Naive thymus-derived CD4-positive, alpha-beta T cell (primary cell): ENCODE measurements around the gene APLP2. TPM values are rescaled to one million over a fixed set of nuclear protein-coding genes. Genes with fewer than 3 reads are reported as not detected.
A peak's percentile ranks its signal among the peaks of the same experiment; 100 is the strongest.
"Not testable (repeated sequence)": the region's sequence is repeated elsewhere in the genome, so short reads cannot be mapped to it uniquely, and the experiment has no call there.

ENCODE experiments used
- ATAC-seq: fragments of 150-1000 bp; cut with Tn5 transposase; 2 replicates; pipeline ENCODE4 v1.10.0; 2021; ENCODE audit warnings: mild to moderate bottlenecking, moderate library complexity
- CTCF ChIA-PET: fragments of 350-600 bp; sonication (Branson Sonifier 250); formaldehyde crosslinking; loops from one replicate; lab custom pipeline; 2021; ENCODE audit warnings: antibody characterized with exemption; lab: Charles Lee
- POLR2A ChIA-PET: fragments of 350-600 bp; sonication (Branson Sonifier 250); formaldehyde crosslinking; loops from one replicate; lab custom pipeline; 2021; ENCODE audit warnings: antibody characterized with exemption, inconsistent platforms; lab: Charles Lee
- DNase-seq, 9 donors: peaks; one replicate each; pipeline versions ENCODE4 v3.0.0 to v3.0.0-alpha.2; 2020 to 2022; ENCODE audit warnings: mixed read lengths in 1 of 9
- H3K27ac ChIP-seq: one replicate; pipeline ENCODE4 v1.7.0; 2013; ENCODE audit warnings: mild to moderate bottlenecking, low read depth, low read length, moderate library complexity
- H3K27me3 ChIP-seq, 2 donors: one replicate each; pipeline ENCODE4 v1.7.0; 2013; ENCODE audit warnings: low read length in 2 of 2, mild to moderate bottlenecking in 2 of 2, moderate library complexity in 2 of 2; ENCODE audit not compliant: control insufficient read depth in 2 of 2, insufficient read depth in 2 of 2
- H3K36me3 ChIP-seq, 3 experiments: 1 replicate in 2 of 3; 2 replicates in 1 of 3; pipeline ENCODE4 v1.7.0; 2013; ENCODE audit warnings: low read length in 3 of 3, mild to moderate bottlenecking in 3 of 3, moderate library complexity in 1 of 3; ENCODE audit not compliant: insufficient read depth in 3 of 3, control insufficient read depth in 2 of 3
- H3K4me1 ChIP-seq, 2 donors: one replicate each; pipeline ENCODE4 v1.7.0; 2013; ENCODE audit warnings: low read length in 2 of 2, mild to moderate bottlenecking in 2 of 2, moderate library complexity in 1 of 2; ENCODE audit not compliant: control insufficient read depth in 2 of 2, insufficient read depth in 2 of 2
- H3K4me3 ChIP-seq: 2 replicates; pipeline ENCODE4 v1.7.0; 2013; ENCODE audit warnings: mild to moderate bottlenecking, low read length
- H3K9me3 ChIP-seq, 3 experiments: 1 replicate in 2 of 3; 2 replicates in 1 of 3; pipeline ENCODE4 v1.7.0; 2013; ENCODE audit warnings: low read length in 3 of 3; ENCODE audit not compliant: control insufficient read depth in 2 of 3
- H3K27ac Mint-ChIP-seq, 9 donors: one replicate each; pipeline ENCODE4 v1.8.0; 2020 to 2022; ENCODE audit warnings: mixed read lengths in 9 of 9, mild to moderate bottlenecking in 8 of 9, moderate library complexity in 5 of 9, inconsistent platforms in 2 of 9
- H3K27me3 Mint-ChIP-seq, 5 donors: one replicate each; pipeline ENCODE4 v1.8.0; 2021 to 2022; ENCODE audit warnings: mixed read lengths in 5 of 5, mild to moderate bottlenecking in 1 of 5
- H3K36me3 Mint-ChIP-seq, 5 donors: one replicate each; pipeline ENCODE4 v1.8.0; 2020 to 2022; ENCODE audit warnings: mixed read lengths in 5 of 5, mild to moderate bottlenecking in 3 of 5, inconsistent platforms in 1 of 5
- H3K4me1 Mint-ChIP-seq, 7 donors: one replicate each; pipeline ENCODE4 v1.8.0; 2020 to 2022; ENCODE audit warnings: mixed read lengths in 7 of 7, mild to moderate bottlenecking in 3 of 7, inconsistent platforms in 1 of 7
- H3K4me3 Mint-ChIP-seq, 10 donors: one replicate each; pipeline ENCODE4 v1.8.0; 2020 to 2022; ENCODE audit warnings: mild to moderate bottlenecking in 10 of 10, mixed read lengths in 10 of 10, moderate library complexity in 6 of 10, inconsistent platforms in 2 of 10
- H3K9me3 Mint-ChIP-seq, 11 donors: one replicate each; pipeline ENCODE4 v1.8.0; 2020 to 2022; ENCODE audit warnings: mixed read lengths in 11 of 11, mild to moderate bottlenecking in 4 of 11, inconsistent platforms in 1 of 11, moderate library complexity in 1 of 11
- intact Hi-C, 2 donors: fragments of 100-400 bp; cut with micrococcal nuclease; formaldehyde crosslinking; loops; one replicate each; pipeline ENCODE4 v1.15.1; 2023
- polyA plus RNA-seq, 2 donors: library from polyadenylated mRNA; unstranded; fragments of 300-500 nt; fragmentation: Illumina TruSeq; gene quantifications; one replicate each; pipeline ENCODE4 v1.2.3, GENCODE V29; 2021
- total RNA-seq, 6 experiments: library from RNA in 5 of 6; stranded (reverse) in 5 of 6; gene quantifications; 1 replicate in 5 of 6; 2 replicates in 1 of 6; pipeline ENCODE4 v1.2.3 and lab custom pipeline; 2021 to 2026

APLP2 gene
- total and polyA plus RNA-seq, 7 experiments from 2014 or later = 26.6 to 172 (median 46.3) TPM

DNA sequence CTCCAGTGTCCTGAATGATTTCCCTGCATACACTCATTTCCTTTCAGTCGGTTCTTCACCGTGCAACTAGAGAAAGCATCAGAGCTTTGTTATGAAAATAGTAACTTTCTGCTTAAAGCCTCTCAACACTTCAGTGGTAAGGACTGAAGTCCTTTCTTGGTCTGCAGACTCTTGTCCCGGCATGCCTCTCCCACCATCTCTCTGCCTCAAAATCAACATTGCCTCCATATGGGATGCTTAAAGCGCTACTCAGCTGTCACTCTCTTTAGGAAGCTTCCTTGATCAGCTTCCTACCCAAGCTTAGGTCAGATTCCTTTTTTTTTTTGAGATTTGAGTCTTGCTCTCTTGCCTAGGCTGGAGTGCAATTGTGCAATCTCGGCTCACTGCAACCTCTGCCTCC is 36.7 kb downstream of the APLP2 start:
- intact Hi-C loops = no loop called here
- H3K9me3 ChIP-seq = no peaks in the 10 kb centered on the region
- no peak overlapping the region for H3K27ac ChIP-seq
- ATAC-seq (no peak), DNase-seq (no peak)
- peaks cover 4 to 32% (median 16%) of the 10 kb centered on the region in 5 donors for H3K36me3 Mint-ChIP-seq
- H3K36me3 ChIP-seq = peaks cover 0 to 5% (median 0%) of the 10 kb centered on the region in 3 experiments
- POLR2A ChIA-PET = interaction anchor here (1.1 kb wide), 1 partner anchor 864 kb away, joined by 4 read pairs; no protein-coding TSS in a partner anchor
- peaks cover 0 to 9% (median 0%) of the 10 kb centered on the region in 11 donors for H3K9me3 Mint-ChIP-seq
- H3K4me1 ChIP-seq = no peaks in the 10 kb centered on the region
- peaks cover 0 to 12% (median 0%) of the 10 kb centered on the region in 7 donors for H3K4me1 Mint-ChIP-seq
- peaks cover 0 to 4% (median 0%) of the 10 kb centered on the region in 5 donors for H3K27me3 Mint-ChIP-seq
- H3K4me3 Mint-ChIP-seq = no peak overlapping the region
- H3K27ac Mint-ChIP-seq = no peak overlapping the region
- CTCF ChIA-PET = interaction anchor here (0.6 kb wide), 1 partner anchor 775 kb away, joined by 3 read pairs; no protein-coding TSS in a partner anchor
- no peak overlapping the region for H3K4me3 ChIP-seq
- H3K27me3 ChIP-seq = no peaks in the 10 kb centered on the region

- H3K4me1 ChIP-seq, intact Hi-C loops, ATAC-seq, POLR2A ChIA-PET, CTCF ChIA-PET, H3K36me3 ChIP-seq, H3K27ac Mint-ChIP-seq, H3K4me3 ChIP-seq, DNase-seq, H3K9me3 Mint-ChIP-seq, H3K27me3 ChIP-seq, H3K4me3 Mint-ChIP-seq, H3K9me3 ChIP-seq, H3K27ac ChIP-seq, H3K27me3 Mint-ChIP-seq: not testable (repeated sequence)
- peaks cover 4 to 42% (median 33%) of the 10 kb centered on the region in 5 donors for H3K36me3 Mint-ChIP-seq
- peaks cover 0 to 13% (median 0%) of the 10 kb centered on the region in 7 donors for H3K4me1 Mint-ChIP-seq
These were observed 39.0 kb downstream of the APLP2 start for GRCh38 chr11:130108671-130109070.

DNA sequence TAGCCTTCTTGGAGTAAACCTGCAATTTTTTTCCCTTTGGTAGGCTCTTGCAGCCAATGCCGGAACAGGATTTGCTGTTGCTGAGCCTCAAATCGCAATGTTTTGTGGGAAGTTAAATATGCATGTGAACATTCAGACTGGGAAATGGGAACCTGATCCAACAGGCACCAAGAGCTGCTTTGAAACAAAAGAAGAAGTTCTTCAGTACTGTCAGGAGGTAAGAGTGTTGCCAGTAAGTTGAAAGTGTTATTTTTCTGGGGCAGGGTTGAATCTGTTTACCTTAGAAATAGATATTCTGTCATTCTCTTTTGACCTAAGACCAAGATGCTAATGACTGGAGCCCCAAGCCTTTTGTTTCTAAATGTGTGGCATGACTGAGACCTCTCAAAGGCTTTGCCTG is 39.7 kb downstream of the APLP2 start:
- H3K27me3 Mint-ChIP-seq = peaks cover 0 to 2% (median 0%) of the 10 kb centered on the region in 5 donors
- H3K27ac ChIP-seq = no peak overlapping the region
- CTCF ChIA-PET = no interaction called here

GRCh38 chr11:130110339-130111108 is 40.8 kb downstream of the APLP2 start:
- Histone ChIP-seq H3K9me3 (no peaks in the 10 kb centered on the region), H3K27ac (no peak overlapping the region)

More for the DNA sequence above, 39.7 kb downstream of the APLP2 start:
- no peaks in the 10 kb centered on the region for H3K4me1 ChIP-seq
- no peak overlapping the region for H3K27ac Mint-ChIP-seq
- no peak overlapping the region for H3K4me3 Mint-ChIP-seq
- intact Hi-C loops = no loop called here
- peaks cover 0 to 8% (median 0%) of the 10 kb centered on the region in 3 experiments for H3K36me3 ChIP-seq
- DNase-seq (no peak), ATAC-seq (no peak)
- H3K9me3 ChIP-seq = no peaks in the 10 kb centered on the region
- H3K9me3 Mint-ChIP-seq = peaks cover 0 to 9% (median 0%) of the 10 kb centered on the region in 11 donors
- no peak overlapping the region for H3K4me3 ChIP-seq
- H3K27me3 ChIP-seq = no peaks in the 10 kb centered on the region
- POLR2A ChIA-PET = no interaction called here
- peaks cover 0 to 11% (median 0%) of the 10 kb centered on the region in 7 donors for H3K4me1 Mint-ChIP-seq
- H3K36me3 Mint-ChIP-seq = peaks cover 4 to 49% (median 39%) of the 10 kb centered on the region in 5 donors

GRCh38 chr11:130112071-130112830 is 42.6 kb downstream of the APLP2 start:
- POLR2A ChIA-PET = no interaction called here
- Mint-ChIP-seq H3K36me3 (peaks cover 2 to 43% (median 31%) of the 10 kb centered on the region in 5 donors), H3K27me3 (peaks cover 0 to 5% (median 0%) of the 10 kb centered on the region in 5 donors), H3K4me1 (peaks cover 0 to 11% (median 0%) of the 10 kb centered on the region in 7 donors), H3K9me3 (peaks cover 0 to 3% (median 0%) of the 10 kb centered on the region in 11 donors), H3K27ac (no peak overlapping the region), H3K4me3 (no peak overlapping the region)
- Histone ChIP-seq H3K9me3 (no peaks in the 10 kb centered on the region), H3K27me3 (no peaks in the 10 kb centered on the region), H3K4me3 (no peak overlapping the region), H3K4me1 (no peaks in the 10 kb centered on the region), H3K36me3 (peaks cover 0 to 8% (median 0%) of the 10 kb centered on the region in 3 experiments), H3K27ac (no peak overlapping the region)
- intact Hi-C loops = no loop called here
- ATAC-seq (no peak), DNase-seq (no peak)
- CTCF ChIA-PET = no interaction called here

More at GRCh38 chr11:130110339-130111108, 40.8 kb downstream of the APLP2 start:
- CTCF ChIA-PET = no interaction called here
- no peaks in the 10 kb centered on the region for H3K4me1 ChIP-seq
- Mint-ChIP-seq H3K36me3 (peaks cover 4 to 51% (median 41%) of the 10 kb centered on the region in 5 donors), H3K9me3 (peaks cover 0 to 9% (median 0%) of the 10 kb centered on the region in 11 donors), H3K27me3 (peaks cover 0 to 3% (median 0%) of the 10 kb centered on the region in 5 donors), H3K27ac (peak overlapping the region in 1 of 9 donors; percentile 5), H3K4me1 (peaks cover 0 to 11% (median 0%) of the 10 kb centered on the region in 7 donors), H3K4me3 (no peak overlapping the region)
- POLR2A ChIA-PET = no interaction called here
- no peak overlapping the region for H3K4me3 ChIP-seq
- ATAC-seq (no peak), DNase-seq (no peak)
- intact Hi-C loops = no loop called here
- peaks cover 0 to 8% (median 0%) of the 10 kb centered on the region in 3 experiments for H3K36me3 ChIP-seq
- H3K27me3 ChIP-seq = no peaks in the 10 kb centered on the region

- no peaks in the 10 kb centered on the region for H3K9me3 Mint-ChIP-seq
- Histone ChIP-seq H3K27ac (no peak overlapping the region), H3K4me1 (peaks cover 13 to 15% of the 10 kb centered on the region in 2 donors), H3K9me3 (no peaks in the 10 kb centered on the region), H3K4me3 (no peak overlapping the region), H3K27me3 (no peaks in the 10 kb centered on the region), H3K36me3 (peaks cover 0 to 8% (median 0%) of the 10 kb centered on the region in 3 experiments)
- peaks cover 0 to 8% (median 0%) of the 10 kb centered on the region in 5 donors for H3K27me3 Mint-ChIP-seq
- DNase-seq (no peak), ATAC-seq (no peak)
- ChIA-PET POLR2A (no interaction called here), CTCF (no interaction called here)
- H3K4me1 Mint-ChIP-seq = peaks cover 7 to 24% (median 13%) of the 10 kb centered on the region in 7 donors
- H3K4me3 Mint-ChIP-seq = no peak overlapping the region
- intact Hi-C loops = no loop called here
- no peak overlapping the region for H3K27ac Mint-ChIP-seq
- peaks cover 0 to 40% (median 30%) of the 10 kb centered on the region in 5 donors for H3K36me3 Mint-ChIP-seq
These were observed 44.6 kb downstream of the APLP2 start for GRCh38 chr11:130114281-130114680.
